Heart left ventricle (tissue), 16 donors: Measurements from ENCODE around the gene FMNL3. TPM values are rescaled to one million over a fixed set of nuclear protein-coding genes. Genes with fewer than 3 reads are reported as not detected.
A peak's percentile ranks its signal among the peaks of the same experiment; 100 is the strongest.

Experiments
- ATAC-seq, 4 donors: fragments of 200-7000 bp; cut with Tn5 transposase; one replicate each; pipeline ENCODE4 v1.9.1; 2020 to 2022; ENCODE audit warnings: moderate library complexity in 4 of 4, mild to moderate bottlenecking in 3 of 4, moderate number of reproducible peaks in 1 of 4
- DNase-seq, 5 donors: peaks; one replicate each; pipeline ENCODE4 v3.0.0-alpha.2; 2020
- H3K27ac ChIP-seq, 12 donors: fragments of 200-600 bp; sonication (generic) in 4 of 12; one replicate each; pipeline versions ENCODE4 v1.5.0 to v1.8.0; 2016 to 2022; ENCODE audit warnings: mild to moderate bottlenecking in 2 of 12
- H3K27me3 ChIP-seq, 9 donors: fragments of 200-600 bp; sonication (generic) in 2 of 9; one replicate each; pipeline versions ENCODE4 v1.5.1 to v1.8.0; 2016 to 2022; ENCODE audit warnings: mild to moderate bottlenecking in 3 of 9
- H3K36me3 ChIP-seq, 9 donors: fragments of 200-600 bp; sonication (generic) in 2 of 9; one replicate each; pipeline versions ENCODE4 v1.5.0 to v1.8.0; 2018 to 2022; ENCODE audit warnings: mild to moderate bottlenecking in 2 of 9
- H3K4me1 ChIP-seq, 12 donors: fragments of 200-600 bp; sonication (generic) in 4 of 12; one replicate each; pipeline versions ENCODE4 v1.5.0 to v1.8.0; 2016 to 2022; ENCODE audit warnings: mild to moderate bottlenecking in 3 of 12
- H3K4me3 ChIP-seq, 12 donors: fragments of 200-600 bp; sonication (generic) in 4 of 12; one replicate each; pipeline versions ENCODE4 v1.5.0 to v1.8.0; 2017 to 2022; ENCODE audit warnings: mild to moderate bottlenecking in 9 of 12, moderate library complexity in 4 of 12
- H3K9me3 ChIP-seq, 12 donors: fragments of 200-600 bp; sonication (generic) in 4 of 12; one replicate each; pipeline versions ENCODE4 v1.5.0 to v1.8.0; 2016 to 2022; ENCODE audit warnings: mild to moderate bottlenecking in 1 of 12
- CTCF ChIP-seq, 12 donors: fragments of 200-600 bp; sonication (generic) in 4 of 12; IDR thresholded peaks; one replicate each; pipeline versions ENCODE4 v1.5.0 to v1.8.0; 2018 to 2022; ENCODE audit warnings: antibody characterized with exemption in 12 of 12, mild to moderate bottlenecking in 5 of 12
- POLR2A ChIP-seq, 2 donors: fragments of 450-650 bp; IDR thresholded peaks; one replicate each; pipeline ENCODE4 v1.6.1; 2017; ENCODE audit warnings: antibody characterized with exemption in 2 of 2, mild to moderate bottlenecking in 2 of 2, moderate library complexity in 2 of 2
- WGBS, 4 donors: extraction: QIAGEN DNeasy Blood & Tissue Kit in 2 of 4; methylation state at CpG; one replicate each; pipeline versions ENCODE4 v1.1.5 to v1.1.7; 2013 to 2018; 5-methylcytosine and 5-hydroxymethylcytosine counted together
- intact Hi-C, 10 donors: fragments of 100-400 bp; cut with DNase I; formaldehyde crosslinking; loops; one replicate each; pipeline versions ENCODE4 v1.11.1 to v1.14.2; 2022
- polyA plus RNA-seq, 2 donors: library from polyadenylated mRNA; stranded (reverse); fragments of 200-250 nt; gene quantifications; one replicate each; pipeline ENCODE4 v1.2.3, GENCODE V29; 2013
- total RNA-seq, 9 donors: library from RNA; depleted of rRNA in 2 of 9; stranded (reverse); fragments of >200 nt in 2 of 9; fragmentation: NEBNext Ultra II Directional in 3 of 9; extraction: Animal tissue kit (Norgen Biotek cat#: 25700) in 3 of 9; gene quantifications; one replicate each; pipeline versions ENCODE4 v1.1.0 to v1.2.4, GENCODE V29; 2016 to 2023
- donor health status: ischemic (EF 13 %, LVEDD 7.1; RV severe dilation, severe dysfunction).
- donor health status: healthy with polysubstance abuse.
- donor health status: DM: no; HTN: yes; CAD: no.
- donor health status: DM: no; HTN: no; CAD: no.
- donor health status: ischemic (EF 25% LVEDD 6.9; RV normal size, moderate dysfunction).
- donor health status: ischemic (EF 25% LVEDD 5.7; RV mildly dilated, moderate dysfunction).
- donor health status: healthy.
- donor health status: DM: yes; HTN: yes; CAD: no.
- donor health status: ischemic (EF 35%, LVEDD 5.7; RV mildly dilated, moderate dysfunction).
- donor health status: nonischemic (EF 11% LVEDD 7.7; RV severe dilation, severe dysfunction).
- donor health status: DM: yes; HTN: yes; CAD: no.
- donor health status: PGD.
- donor health status: ischemic (EF 29% LVEDD 5.4; RV normal size, mild dysfunction).
- donor health status: nonischemic (EF 23%, LVEDD 6.1; RV moderate dilation, normal function).

The FMNL3 gene
- total and polyA plus RNA-seq, 11 donors: 5.9 to 33.9 (median 13.0) TPM

DNA sequence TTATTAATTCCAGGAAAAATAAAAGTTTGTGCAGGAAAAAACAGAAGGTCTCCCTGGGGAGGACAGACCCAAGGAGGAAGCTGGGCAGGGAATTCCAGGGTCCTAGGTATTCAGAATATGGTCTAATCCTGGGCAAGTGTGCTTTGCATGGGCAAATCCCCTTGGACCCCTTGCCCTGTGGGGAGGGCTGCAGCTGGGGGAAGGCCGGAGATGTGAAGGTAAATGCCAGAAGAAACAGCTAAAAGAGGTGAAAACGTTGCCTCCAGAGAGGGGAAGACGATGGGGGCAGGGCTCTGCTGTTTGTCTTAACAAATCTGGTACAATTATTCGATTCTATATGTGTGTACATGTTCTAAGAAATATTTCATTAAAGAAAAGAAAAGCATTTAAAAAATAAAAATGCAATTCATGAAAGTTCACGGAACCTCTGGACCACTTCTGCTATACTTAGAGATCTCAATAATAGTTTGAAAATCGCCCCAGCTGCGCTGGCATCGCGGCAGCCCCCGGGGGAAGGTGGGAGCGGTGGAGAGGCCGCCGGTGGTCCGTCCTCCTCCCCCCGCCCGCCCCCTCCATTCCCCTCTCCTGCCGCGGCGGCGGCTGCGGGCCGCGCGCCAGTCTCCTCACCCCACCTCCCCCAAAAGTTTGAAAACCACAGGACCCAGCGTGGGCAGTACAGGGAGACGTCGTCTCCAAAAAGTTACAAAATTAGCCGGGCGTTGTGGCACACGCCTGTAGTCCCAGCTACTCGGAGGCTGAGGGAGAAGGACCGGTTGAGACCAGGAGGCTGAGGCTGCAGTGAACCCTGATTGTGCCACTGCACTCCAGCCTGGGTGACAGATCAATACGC lies 85.3 kb downstream of the FMNL3 start:
- TF ChIP-seq CTCF (IDR thresholded peaks at IDR 0.05): no peak
- TF ChIP-seq POLR2A (IDR thresholded peaks at IDR 0.05): no peak
- peak in 1 of 4 donors; percentile 5 for ATAC-seq
- WGBS, 4 donors: 10 to 17% (median 11%) methylated on average over 29 to 33 of the region's 33 CpGs

GRCh38 chr12:49619286-49619685 lies 87.9 kb downstream of the FMNL3 start:
- no peaks in the 10 kb centered on the region for H3K36me3 ChIP-seq
- peaks cover 0 to 5% (median 0%) of the 10 kb centered on the region in 12 donors for H3K9me3 ChIP-seq
- 92 to 95% (median 93%) methylated on average over 3 of the region's 3 CpGs for WGBS, 4 donors
- no peak overlapping the region for H3K4me3 ChIP-seq
- no peak overlapping the region for H3K27ac ChIP-seq
- DNase-seq (no peak), ATAC-seq (no peak)
- intact Hi-C loops: no loop called here
- H3K27me3 ChIP-seq: peaks cover 0 to 7% (median 0%) of the 10 kb centered on the region in 9 donors
- TF ChIP-seq POLR2A (IDR thresholded peaks at IDR 0.05) (no peak), CTCF (IDR thresholded peaks at IDR 0.05) (no peak)
- H3K4me1 ChIP-seq: peaks cover 0 to 23% (median 16%) of the 10 kb centered on the region in 12 donors

More for the DNA sequence above, 85.3 kb downstream of the FMNL3 start:
- no peaks in the 10 kb centered on the region for H3K9me3 ChIP-seq
- no peaks in the 10 kb centered on the region for H3K36me3 ChIP-seq
- H3K27ac ChIP-seq: peak overlapping the region in 11 of 12 donors; percentile 80 to 94 (median 85)
- H3K4me3 ChIP-seq: peak overlapping the region in 11 of 12 donors; percentile 38 to 75 (median 65)
- peaks cover 0 to 7% (median 0%) of the 10 kb centered on the region in 9 donors for H3K27me3 ChIP-seq
- intact Hi-C loops: loop anchor here in 3 of 10 donors (2.0 to 10.0 kb wide), 4 partner anchors 39 to 223 kb away; partner anchors contain the start of gene BCDIN3D (in 1 of the 3)
- DNase-seq: no peak
- peaks cover 0 to 25% (median 16%) of the 10 kb centered on the region in 12 donors for H3K4me1 ChIP-seq

GRCh38 chr12:49618576-49618975 lies 88.6 kb downstream of the FMNL3 start:
- ATAC-seq (no peak), DNase-seq (no peak)
- no peak for TF ChIP-seq CTCF (IDR thresholded peaks at IDR 0.05)
- no peak for TF ChIP-seq POLR2A (IDR thresholded peaks at IDR 0.05)
- Histone ChIP-seq H3K27ac (no peak overlapping the region), H3K9me3 (peaks cover 0 to 5% (median 0%) of the 10 kb centered on the region in 12 donors), H3K27me3 (peaks cover 0 to 7% (median 0%) of the 10 kb centered on the region in 9 donors), H3K4me3 (no peak overlapping the region), H3K36me3 (no peaks in the 10 kb centered on the region), H3K4me1 (peaks cover 0 to 18% (median 15%) of the 10 kb centered on the region in 12 donors)
- intact Hi-C loops: no loop called here
- WGBS, 4 donors: 64 to 76% (median 72%) methylated on average over 1 of the region's 1 CpG

GRCh38 chr12:49616533-49617219 lies 90.5 kb downstream of the FMNL3 start:
- intact Hi-C loops: no loop called here
- no peak for ATAC-seq

More at GRCh38 chr12:49616533-49617219, 90.5 kb downstream of the FMNL3 start:
- 73 to 82% (median 77%) methylated on average over 5 of the region's 5 CpGs for WGBS, 4 donors
- no peak overlapping the region for H3K4me3 ChIP-seq
- peaks cover 0 to 6% (median 0%) of the 10 kb centered on the region in 9 donors for H3K27me3 ChIP-seq
- H3K27ac ChIP-seq: no peak overlapping the region
- peaks cover 0 to 5% (median 0%) of the 10 kb centered on the region in 12 donors for H3K9me3 ChIP-seq
- no peak for DNase-seq
- no peaks in the 10 kb centered on the region for H3K36me3 ChIP-seq
- TF ChIP-seq CTCF (IDR thresholded peaks at IDR 0.05) (no peak), POLR2A (IDR thresholded peaks at IDR 0.05) (no peak)
- H3K4me1 ChIP-seq: peaks cover 0 to 6% (median 3%) of the 10 kb centered on the region in 12 donors
